Effector memory CD8-positive, alpha-beta T cell (primary cell): ENCODE measurements around the gene FLNB.

Source experiments
- ATAC-seq: fragments of 150-1000 bp; cut with Tn5 transposase; replicated peaks from 2 replicates; pipeline ENCODE4 v1.10.0; 2021; ENCODE audit warnings: mild to moderate bottlenecking, moderate library complexity
- DNase-seq, 3 experiments: peaks; one replicate each; pipeline ENCODE4 v3.0.0; 2021
- H3K27ac Mint-ChIP-seq, 2 donors: one replicate each; pipeline ENCODE4 v1.8.0; 2022; ENCODE audit warnings: mild to moderate bottlenecking in 2 of 2, mixed read lengths in 2 of 2, moderate library complexity in 2 of 2
- H3K27me3 Mint-ChIP-seq, 2 donors: one replicate each; pipeline ENCODE4 v1.8.0; 2022; ENCODE audit warnings: mixed read lengths in 2 of 2
- H3K36me3 Mint-ChIP-seq: one replicate; pipeline ENCODE4 v1.8.0; 2022; ENCODE audit warnings: mild to moderate bottlenecking, moderate library complexity, mixed read lengths; ENCODE audit not compliant: insufficient read depth
- H3K4me1 Mint-ChIP-seq, 2 donors: one replicate each; pipeline ENCODE4 v1.8.0; 2022; ENCODE audit warnings: low read depth in 2 of 2, mixed read lengths in 2 of 2
- H3K4me3 Mint-ChIP-seq, 2 donors: one replicate each; pipeline ENCODE4 v1.8.0; 2022; ENCODE audit warnings: mild to moderate bottlenecking in 2 of 2, mixed read lengths in 2 of 2, moderate library complexity in 2 of 2
- H3K9me3 Mint-ChIP-seq, 2 donors: one replicate each; pipeline ENCODE4 v1.8.0; 2022; ENCODE audit warnings: mixed read lengths in 2 of 2

The FLNB gene

DNA sequence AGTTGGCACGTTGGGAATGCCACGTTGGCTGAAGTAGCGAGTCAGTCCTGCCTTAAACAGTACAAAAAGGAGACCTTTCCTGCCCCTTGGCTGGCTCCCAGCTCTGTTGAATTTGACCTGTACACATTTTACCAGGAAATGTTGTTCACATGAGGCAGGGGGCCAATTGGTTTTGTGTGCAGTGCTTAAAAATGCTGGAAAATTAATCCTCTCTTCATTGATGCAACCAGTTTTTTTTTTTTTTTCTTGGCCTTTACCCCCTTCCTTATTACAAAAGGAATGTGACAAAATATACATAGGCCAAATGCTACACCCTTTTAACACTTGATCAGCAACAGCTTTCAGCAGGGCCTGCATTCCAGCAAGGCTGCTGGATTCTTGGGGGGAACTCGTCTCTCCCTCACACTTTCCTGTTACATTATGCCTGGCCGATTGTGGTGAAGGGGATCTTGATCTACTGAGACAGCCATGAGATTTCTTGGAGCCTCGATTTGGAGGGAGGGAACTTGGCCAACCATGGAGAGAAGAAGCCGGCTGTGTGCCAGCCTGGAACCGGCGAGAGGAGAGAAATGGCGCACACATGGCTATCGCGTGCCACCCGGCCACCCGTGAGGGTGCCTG, 109.4 kb downstream of the FLNB start:
- ATAC-seq (no peak), DNase-seq (no peak)
- peaks cover 34% of the 10 kb centered on the region for H3K36me3 Mint-ChIP-seq
- peaks cover 15 to 24% of the 10 kb centered on the region in 2 donors for H3K4me1 Mint-ChIP-seq
- H3K27ac Mint-ChIP-seq = peak overlapping the region in 1 of 2 donors; percentile 94
- no peaks in the 10 kb centered on the region for H3K27me3 Mint-ChIP-seq
- no peak overlapping the region for H3K4me3 Mint-ChIP-seq
- H3K9me3 Mint-ChIP-seq = no peaks in the 10 kb centered on the region

DNA sequence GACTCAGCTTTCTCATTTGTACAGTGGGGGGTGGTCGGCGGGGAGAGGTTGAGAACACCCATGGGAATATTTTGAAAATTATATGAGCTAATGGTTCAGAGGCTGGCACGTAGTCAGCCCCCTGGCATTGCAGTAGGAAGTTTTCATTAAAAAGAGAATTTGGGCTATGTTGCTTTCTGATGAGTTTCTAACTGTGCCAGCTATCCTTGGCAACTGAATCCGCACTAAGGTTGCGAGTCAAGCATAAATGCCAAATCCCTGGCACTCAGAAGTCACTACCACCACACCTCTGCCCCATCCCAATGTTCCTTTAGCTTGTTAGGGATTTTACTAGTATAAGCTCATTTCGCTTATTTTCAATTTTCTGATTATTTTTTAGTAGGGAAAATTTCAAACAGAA, 111.0 kb downstream of the FLNB start:
- peaks cover 35% of the 10 kb centered on the region for H3K36me3 Mint-ChIP-seq
- H3K27ac Mint-ChIP-seq = no peak overlapping the region
- H3K4me1 Mint-ChIP-seq = peaks cover 15 to 19% of the 10 kb centered on the region in 2 donors
- DNase-seq (no peak), ATAC-seq (no peak)
- H3K27me3 Mint-ChIP-seq = no peaks in the 10 kb centered on the region
- no peak overlapping the region for H3K4me3 Mint-ChIP-seq
- no peaks in the 10 kb centered on the region for H3K9me3 Mint-ChIP-seq

DNA sequence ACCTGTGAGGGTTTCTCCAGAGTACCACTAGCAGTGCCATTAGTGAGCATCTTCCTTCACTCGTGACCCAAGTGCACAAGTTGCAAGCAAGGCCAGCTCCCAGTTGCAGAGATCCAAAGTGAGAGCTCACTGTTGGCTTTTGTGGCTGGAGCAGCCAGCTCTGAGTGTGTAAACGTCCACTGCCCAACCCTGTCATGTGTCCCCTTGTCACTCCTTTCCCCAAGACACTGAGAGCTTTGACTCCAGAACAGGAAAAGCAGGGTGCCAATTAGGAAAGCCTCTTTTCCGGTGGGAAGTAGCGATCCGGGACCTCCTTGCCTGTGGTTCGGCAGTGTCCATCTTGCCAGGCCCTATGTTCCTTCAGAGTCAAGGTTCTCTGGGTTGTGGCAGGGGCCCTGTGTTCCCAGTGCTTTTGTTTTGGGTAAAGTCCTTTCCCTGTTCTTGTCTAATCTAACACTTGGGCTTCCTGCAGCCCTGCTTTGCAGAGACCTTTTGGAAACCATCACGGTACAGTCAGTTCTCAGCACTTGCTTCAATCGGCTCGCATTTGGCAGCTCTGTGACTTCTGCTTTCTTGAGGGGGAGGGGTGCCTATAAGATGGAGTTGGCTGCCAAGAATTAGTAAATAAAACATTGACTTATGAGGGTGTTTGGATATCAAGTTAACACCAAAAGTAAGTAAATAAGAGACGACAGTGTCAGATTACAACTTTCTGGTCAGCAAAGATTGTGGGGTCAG, 112.0 kb downstream of the FLNB start:
- Mint-ChIP-seq H3K27me3 (no peaks in the 10 kb centered on the region), H3K4me1 (peaks cover 15% of the 10 kb centered on the region in 2 donors), H3K4me3 (no peak overlapping the region), H3K9me3 (no peaks in the 10 kb centered on the region), H3K27ac (no peak overlapping the region), H3K36me3 (peaks cover 39% of the 10 kb centered on the region)
- ATAC-seq = no peak
- DNase-seq = no peak

DNA sequence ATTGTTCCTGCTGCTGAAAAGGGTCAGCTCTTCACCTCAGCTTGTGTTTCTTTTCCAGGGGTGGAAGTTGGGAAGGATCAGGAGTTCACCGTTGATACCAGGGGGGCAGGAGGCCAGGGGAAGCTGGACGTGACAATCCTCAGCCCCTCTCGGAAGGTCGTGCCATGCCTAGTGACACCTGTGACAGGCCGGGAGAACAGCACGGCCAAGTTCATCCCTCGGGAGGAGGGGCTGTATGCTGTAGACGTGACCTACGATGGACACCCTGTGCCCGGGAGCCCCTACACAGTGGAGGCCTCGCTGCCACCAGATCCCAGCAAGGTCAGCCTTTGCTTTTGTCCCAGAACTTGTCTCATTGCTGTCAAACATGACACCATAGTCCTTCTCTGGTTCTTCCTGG, 113.0 kb downstream of the FLNB start:
- H3K27me3 Mint-ChIP-seq = no peaks in the 10 kb centered on the region
- peaks cover 6 to 8% of the 10 kb centered on the region in 2 donors for H3K4me1 Mint-ChIP-seq
- no peaks in the 10 kb centered on the region for H3K9me3 Mint-ChIP-seq
- ATAC-seq (no peak), DNase-seq (no peak)
- H3K27ac Mint-ChIP-seq = no peak overlapping the region
- no peak overlapping the region for H3K4me3 Mint-ChIP-seq
- H3K36me3 Mint-ChIP-seq = peaks cover 35% of the 10 kb centered on the region

DNA sequence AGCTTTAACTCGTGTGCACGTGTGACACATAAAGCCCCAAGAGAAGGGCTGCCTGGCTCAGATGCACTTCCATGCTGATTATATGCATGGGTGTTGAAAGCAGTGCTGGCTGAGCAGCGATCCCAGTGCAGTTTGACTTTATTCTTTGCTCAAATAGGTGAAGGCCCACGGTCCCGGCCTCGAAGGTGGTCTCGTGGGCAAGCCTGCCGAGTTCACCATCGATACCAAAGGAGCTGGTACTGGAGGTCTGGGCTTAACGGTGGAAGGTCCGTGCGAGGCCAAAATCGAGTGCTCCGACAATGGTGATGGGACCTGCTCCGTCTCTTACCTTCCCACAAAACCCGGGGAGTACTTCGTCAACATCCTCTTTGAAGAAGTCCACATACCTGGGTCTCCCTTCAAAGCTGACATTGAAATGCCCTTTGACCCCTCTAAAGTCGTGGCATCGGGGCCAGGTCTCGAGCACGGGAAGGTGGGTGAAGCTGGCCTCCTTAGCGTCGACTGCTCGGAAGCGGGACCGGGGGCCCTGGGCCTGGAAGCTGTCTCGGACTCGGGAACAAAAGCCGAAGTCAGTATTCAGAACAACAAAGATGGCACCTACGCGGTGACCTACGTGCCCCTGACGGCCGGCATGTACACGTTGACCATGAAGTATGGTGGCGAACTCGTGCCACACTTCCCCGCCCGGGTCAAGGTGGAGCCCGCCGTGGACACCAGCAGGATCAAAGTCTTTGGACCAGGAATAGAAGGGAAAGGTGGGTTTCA, 114.9 kb downstream of the FLNB start:
- Mint-ChIP-seq H3K4me3 (no peak overlapping the region), H3K9me3 (no peaks in the 10 kb centered on the region), H3K27me3 (no peaks in the 10 kb centered on the region), H3K36me3 (peaks cover 34% of the 10 kb centered on the region), H3K4me1 (no peaks in the 10 kb centered on the region), H3K27ac (peak overlapping the region in 1 of 2 donors; percentile 28)
- DNase-seq = no peak
- no peak for ATAC-seq

DNA sequence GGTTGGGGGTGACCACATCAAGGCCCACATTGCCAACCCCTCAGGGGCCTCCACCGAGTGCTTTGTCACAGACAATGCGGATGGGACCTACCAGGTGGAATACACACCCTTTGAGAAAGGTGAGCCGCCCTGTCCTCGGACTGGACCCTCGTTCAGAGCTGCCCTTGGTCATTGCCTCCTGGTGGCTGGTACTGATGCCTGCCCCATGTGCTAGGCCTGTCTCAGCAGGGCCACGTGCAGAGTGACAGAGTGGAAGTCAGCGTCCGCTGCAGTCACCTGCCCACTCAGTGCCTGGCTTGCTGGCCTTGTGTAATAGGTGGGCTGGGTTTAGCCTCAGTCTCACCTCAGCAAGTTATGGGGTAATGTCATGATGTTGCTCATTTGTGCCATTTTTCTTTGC, 116.2 kb downstream of the FLNB start:
- ATAC-seq = no peak
- H3K27ac Mint-ChIP-seq = no peak overlapping the region
- H3K36me3 Mint-ChIP-seq = peaks cover 34% of the 10 kb centered on the region
- no peaks in the 10 kb centered on the region for H3K9me3 Mint-ChIP-seq
- DNase-seq = no peak
- peaks cover 0 to 9% of the 10 kb centered on the region in 2 donors for H3K4me1 Mint-ChIP-seq
- H3K4me3 Mint-ChIP-seq = no peak overlapping the region
- no peaks in the 10 kb centered on the region for H3K27me3 Mint-ChIP-seq

DNA sequence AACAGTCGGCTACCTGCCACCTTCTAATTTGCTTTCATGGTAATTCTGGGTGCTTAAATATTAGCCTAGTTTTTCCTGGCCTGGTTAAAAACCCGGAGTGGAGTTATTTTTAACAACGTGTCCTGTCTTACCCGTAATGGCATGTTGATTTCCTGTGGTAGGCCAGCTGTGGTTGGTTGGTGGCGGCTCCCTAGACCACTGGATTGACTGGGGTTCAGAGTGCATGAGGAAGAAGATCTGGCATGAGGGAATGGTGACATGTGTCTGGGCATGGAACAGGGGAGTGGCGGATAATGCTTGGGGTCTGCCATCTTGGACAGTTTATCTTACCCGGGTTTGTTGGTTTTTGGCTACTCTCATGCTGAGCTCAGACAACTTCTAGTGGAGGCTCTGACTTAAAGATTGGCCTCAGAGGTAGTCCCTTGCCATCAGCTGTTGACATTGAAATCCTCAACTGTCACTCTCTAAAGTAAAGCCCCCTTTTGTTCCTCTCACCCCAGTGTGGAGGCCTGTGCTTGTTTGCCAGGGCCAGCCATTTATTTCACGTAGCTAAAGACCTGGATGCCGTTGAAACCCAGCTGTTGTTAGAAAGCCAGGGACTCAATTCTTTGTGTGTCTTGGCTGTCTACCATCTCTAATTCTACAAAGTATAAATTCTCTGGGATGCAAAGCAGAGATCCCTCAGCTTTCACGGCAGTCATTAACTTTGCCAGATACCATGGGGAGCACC, 121.0 kb downstream of the FLNB start:
- no peak overlapping the region for H3K4me3 Mint-ChIP-seq
- H3K36me3 Mint-ChIP-seq = peaks cover 12% of the 10 kb centered on the region
- ATAC-seq (no peak), DNase-seq (no peak)
- peaks cover 0 to 9% of the 10 kb centered on the region in 2 donors for H3K4me1 Mint-ChIP-seq
- no peaks in the 10 kb centered on the region for H3K9me3 Mint-ChIP-seq
- no peaks in the 10 kb centered on the region for H3K27me3 Mint-ChIP-seq
- H3K27ac Mint-ChIP-seq = no peak overlapping the region

DNA sequence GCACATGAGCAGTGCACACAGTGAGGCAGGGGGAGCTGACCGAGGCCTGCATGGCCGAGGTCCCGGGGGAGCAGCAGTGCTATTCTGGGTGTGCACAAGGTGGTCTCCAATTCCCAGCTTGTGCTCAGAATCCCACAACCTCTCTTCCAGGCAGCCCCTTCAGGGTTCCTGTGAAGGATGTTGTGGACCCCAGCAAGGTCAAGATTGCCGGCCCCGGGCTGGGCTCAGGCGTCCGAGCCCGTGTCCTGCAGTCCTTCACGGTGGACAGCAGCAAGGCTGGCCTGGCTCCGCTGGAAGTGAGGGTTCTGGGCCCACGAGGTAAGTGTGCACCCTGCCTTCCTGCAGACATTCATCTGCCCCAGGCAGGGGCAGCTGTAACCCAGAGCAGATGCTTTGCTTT, 122.4 kb downstream of the FLNB start:
- Mint-ChIP-seq H3K4me3 (no peak overlapping the region), H3K4me1 (peaks cover 0 to 9% of the 10 kb centered on the region in 2 donors), H3K9me3 (no peaks in the 10 kb centered on the region), H3K27me3 (no peaks in the 10 kb centered on the region), H3K27ac (no peak overlapping the region), H3K36me3 (peaks cover 10% of the 10 kb centered on the region)
- ATAC-seq = no peak
- DNase-seq = no peak

DNA sequence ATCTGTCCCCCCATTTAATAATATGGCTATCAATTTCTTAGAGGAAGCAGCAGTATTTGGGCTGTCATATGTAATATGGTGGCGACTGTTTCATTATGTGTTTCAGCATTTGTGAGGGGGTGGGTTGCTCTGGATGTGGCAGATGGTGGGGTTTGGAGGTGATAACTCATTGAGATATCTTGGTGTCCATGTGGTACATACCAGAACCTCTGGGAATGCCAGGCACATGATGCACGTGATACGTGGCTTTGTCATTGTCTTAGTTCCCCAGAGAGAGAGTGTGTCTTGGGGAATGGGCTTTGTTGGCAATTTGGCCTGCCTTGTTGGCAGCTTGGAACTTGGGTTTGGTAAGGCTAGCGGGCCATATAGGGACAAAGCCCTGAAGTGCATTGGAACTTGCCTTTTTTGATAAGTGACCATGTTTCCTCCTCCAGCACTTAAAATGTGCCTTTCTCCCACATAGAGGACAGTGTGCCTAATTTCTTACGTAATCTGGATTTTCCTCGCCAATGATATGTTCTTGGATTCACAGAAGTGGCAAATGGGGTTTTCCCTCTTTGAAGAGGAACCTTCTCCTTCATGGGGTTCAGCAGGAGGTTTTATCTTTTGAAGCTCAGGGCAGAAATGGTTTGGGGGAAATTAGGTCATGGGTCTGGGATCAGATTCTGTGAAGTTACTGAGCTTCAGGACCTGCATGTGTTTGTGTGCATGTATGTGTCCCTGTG, 123.0 kb downstream of the FLNB start:
- Mint-ChIP-seq H3K27ac (peak overlapping the region in 1 of 2 donors; percentile 4), H3K4me3 (no peak overlapping the region), H3K36me3 (peaks cover 6% of the 10 kb centered on the region), H3K27me3 (no peaks in the 10 kb centered on the region), H3K9me3 (no peaks in the 10 kb centered on the region), H3K4me1 (peaks cover 0 to 9% of the 10 kb centered on the region in 2 donors)
- ATAC-seq (no peak), DNase-seq (no peak)

DNA sequence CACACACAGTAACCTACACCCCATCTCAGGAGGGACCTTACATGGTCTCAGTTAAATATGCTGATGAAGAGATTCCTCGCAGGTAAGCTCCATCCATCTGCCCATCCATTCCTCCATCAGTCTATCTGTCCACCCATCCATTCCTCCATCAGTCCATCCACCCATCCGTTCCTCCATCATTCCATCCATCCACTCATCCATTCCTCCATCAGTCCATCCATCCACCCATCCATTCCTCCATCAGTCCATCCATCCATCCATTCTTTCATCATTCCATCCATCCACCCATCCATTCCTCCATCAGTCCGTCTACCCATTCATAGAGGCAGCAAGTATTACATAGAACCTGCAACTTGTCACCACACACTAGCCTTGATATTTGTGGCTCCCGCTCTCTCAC, 124.6 kb downstream of the FLNB start:
- H3K9me3 Mint-ChIP-seq = no peaks in the 10 kb centered on the region
- ATAC-seq = no peak
- peak overlapping the region in 1 of 2 donors; percentile 2 for H3K27ac Mint-ChIP-seq
- H3K4me3 Mint-ChIP-seq = no peak overlapping the region
- peaks cover 0 to 9% of the 10 kb centered on the region in 2 donors for H3K4me1 Mint-ChIP-seq
- H3K27me3 Mint-ChIP-seq = no peaks in the 10 kb centered on the region
- DNase-seq = no peak
- peaks cover 19% of the 10 kb centered on the region for H3K36me3 Mint-ChIP-seq

DNA sequence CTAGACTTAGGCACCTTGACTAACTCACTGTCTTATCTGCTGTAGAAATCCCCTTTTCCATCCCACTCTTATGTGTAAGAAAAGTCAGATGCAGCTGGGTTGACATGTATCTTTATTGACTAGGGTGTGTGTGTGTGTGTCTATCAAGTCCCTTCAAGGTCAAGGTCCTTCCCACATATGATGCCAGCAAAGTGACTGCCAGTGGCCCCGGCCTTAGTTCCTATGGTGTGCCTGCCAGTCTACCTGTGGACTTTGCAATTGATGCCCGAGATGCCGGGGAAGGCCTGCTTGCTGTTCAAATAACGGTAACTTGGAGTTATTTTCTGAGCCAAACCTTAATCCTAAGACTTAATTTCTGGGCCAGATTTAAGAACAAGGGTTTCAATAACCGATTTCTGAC, 126.2 kb downstream of the FLNB start:
- Mint-ChIP-seq H3K27me3 (no peaks in the 10 kb centered on the region), H3K4me1 (no peaks in the 10 kb centered on the region), H3K27ac (no peak overlapping the region), H3K4me3 (no peak overlapping the region), H3K9me3 (no peaks in the 10 kb centered on the region), H3K36me3 (peaks cover 22% of the 10 kb centered on the region)
- DNase-seq = no peak
- ATAC-seq = no peak

DNA sequence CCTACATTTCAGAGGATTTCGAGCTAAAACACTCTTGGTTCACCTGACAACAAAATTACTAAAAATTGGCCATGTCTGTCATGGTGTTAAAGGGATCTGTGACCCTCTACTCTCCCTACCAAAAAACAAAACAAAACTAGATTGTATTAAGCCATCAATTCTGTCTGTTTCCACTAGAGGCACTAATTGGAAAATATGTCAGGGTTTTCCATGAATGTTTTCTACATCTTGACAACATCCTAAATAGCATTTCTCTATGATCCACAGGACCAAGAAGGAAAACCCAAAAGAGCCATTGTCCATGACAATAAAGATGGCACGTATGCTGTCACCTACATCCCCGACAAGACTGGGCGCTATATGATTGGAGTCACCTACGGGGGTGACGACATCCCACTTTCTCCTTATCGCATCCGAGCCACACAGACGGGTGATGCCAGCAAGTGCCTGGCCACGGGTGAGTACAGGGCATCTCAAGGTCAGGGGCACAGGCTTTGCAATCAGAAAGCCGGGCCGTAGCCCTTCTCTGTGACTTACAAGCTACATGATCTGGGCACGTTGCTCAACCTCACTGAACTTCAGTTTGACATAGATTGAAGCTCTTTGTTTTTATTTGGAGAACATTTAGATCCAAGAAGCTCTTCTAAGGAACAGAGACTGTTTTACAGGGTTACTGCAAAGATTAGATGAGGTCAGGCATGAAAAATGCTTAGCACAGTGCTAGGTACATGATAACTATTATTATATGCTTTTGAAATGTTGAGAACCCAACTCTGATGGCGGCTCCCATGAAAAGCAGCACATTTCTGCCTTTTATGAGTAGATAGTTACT, 127.7 kb downstream of the FLNB start:
- Mint-ChIP-seq H3K9me3 (no peaks in the 10 kb centered on the region), H3K4me1 (no peaks in the 10 kb centered on the region), H3K36me3 (peaks cover 22% of the 10 kb centered on the region), H3K4me3 (no peak overlapping the region), H3K27me3 (no peaks in the 10 kb centered on the region), H3K27ac (no peak overlapping the region)
- no peak for DNase-seq
- no peak for ATAC-seq
